Ammon's horn (tissue), 1 donor: Measurements from ENCODE around the gene IMMP1L.
A peak's percentile ranks its signal among the peaks of the same experiment; 100 is the strongest.

Experiments used
- DNase-seq: peaks from one replicate; pipeline ENCODE4 v3.0.0-alpha.2; 2016; ENCODE audit warnings: low spot score

IMMP1L gene

DNA sequence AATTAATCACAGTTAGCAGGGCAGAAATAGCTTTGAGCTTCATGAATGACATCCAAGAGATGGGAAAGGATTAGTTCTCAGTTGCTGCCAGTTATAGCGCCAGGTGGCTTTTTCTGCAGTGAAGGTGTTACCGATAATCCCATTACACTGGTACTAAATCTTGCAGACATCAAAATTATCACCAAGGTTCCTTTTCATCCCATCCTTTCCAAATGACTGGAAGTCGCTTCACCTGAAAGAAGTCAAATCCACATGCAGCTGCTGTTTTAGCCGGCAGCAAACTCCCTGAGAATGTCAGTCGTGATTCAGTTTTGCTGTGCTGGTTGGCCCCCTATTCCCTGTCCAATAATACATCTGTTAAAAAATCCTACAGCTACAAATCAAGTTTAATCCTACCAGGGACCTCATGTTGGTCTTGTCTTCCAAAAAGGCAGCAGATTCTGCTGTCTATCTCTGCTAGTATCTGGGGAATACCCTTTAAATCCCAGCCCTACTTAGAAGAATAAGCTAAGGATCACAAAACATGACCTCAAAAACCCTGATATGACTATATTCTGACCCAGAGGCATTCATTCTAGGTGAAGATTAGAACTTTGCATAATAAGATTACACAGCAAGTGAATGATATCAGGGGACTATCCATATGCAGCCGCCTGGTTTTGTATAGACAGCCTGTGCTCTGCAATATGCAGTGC lies 31.7 kb downstream of the IMMP1L start:
- DNase-seq, result no peak

DNA sequence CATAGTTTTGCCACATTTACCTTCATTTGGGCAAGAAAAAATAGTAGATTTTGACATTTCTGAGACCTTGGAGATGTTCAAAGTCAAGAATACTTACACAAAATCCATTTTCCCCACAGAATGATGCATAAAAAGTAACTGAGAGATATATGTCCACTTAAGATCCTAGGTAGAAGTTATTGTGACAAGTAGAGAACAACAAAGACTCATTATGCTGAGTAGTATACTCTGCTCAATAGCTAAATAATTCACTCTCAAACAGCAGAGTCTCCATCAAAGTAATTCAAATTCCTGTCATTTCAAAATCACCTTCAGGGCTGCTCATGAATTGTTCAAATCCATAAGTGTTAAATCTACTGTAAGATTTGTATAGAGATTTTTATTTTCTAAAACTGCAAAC lies 35.3 kb downstream of the IMMP1L start:
- DNase-seq, result no peak

- no peak for DNase-seq
Measured at GRCh38 chr11:31464436-31464835, 45.0 kb downstream of the IMMP1L start.

DNA sequence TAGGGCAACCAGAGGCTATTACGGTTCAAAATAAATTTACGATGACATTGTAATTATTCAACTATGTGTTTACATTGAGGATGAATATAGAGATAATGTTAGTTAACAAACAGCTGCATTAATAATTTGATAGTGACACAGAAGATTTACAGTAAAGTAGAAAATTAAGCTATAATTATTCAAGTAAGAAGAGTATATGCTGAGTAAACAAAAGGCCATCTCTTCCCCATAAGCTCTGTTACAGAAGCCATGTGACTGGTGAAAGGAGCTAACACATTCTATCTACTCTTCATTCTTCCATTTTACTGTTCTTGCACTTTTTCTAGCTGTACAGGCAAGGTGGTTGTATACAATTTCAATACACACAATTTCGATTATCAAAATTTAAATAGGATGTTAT lies 54.2 kb downstream of the IMMP1L start:
- DNase-seq, result no peak

- no peak for DNase-seq
Measured at GRCh38 chr11:31450841-31451240, 58.6 kb downstream of the IMMP1L start.

- DNase-seq, result no peak
Measured at GRCh38 chr11:31449040-31449439, 60.4 kb downstream of the IMMP1L start.

DNA sequence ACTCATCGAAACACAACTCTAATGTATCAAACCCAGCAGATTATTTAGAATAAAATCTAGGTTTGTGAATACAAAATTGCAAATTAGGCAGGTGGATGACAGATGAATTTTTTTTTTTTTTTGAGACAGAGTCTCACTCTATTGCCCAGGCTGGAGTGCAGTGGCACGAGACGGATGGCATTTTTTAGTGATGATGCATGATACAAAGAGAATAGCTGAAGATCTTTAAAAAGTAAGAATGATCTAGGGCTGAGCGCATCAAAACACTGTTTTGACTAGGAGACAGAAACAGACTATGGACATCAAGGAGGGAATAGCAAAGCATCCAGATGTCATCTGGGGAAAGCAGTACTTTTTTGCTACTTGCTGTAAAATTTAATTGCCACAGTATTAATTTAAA lies 63.8 kb downstream of the IMMP1L start:
- no peak for DNase-seq

DNA sequence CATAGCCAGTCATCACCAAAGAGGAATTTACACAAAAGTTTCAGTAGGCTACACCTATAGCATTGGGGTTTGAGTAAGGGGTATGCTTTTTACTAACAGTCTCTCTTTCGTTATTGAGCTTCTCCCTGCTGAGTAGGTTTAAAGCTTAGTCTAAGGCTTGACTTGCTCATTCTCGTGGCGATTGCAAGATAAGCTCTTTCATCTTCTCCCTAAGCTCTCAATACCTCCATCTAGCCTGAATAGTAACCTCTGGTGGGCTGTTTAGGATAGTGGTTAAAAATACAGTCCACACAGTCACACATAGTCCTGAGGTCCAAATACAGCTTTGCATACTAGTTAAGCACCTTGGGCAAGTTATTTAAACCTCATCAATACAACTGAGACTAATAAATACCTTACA lies 65.6 kb downstream of the IMMP1L start:
- DNase-seq, result no peak

DNA sequence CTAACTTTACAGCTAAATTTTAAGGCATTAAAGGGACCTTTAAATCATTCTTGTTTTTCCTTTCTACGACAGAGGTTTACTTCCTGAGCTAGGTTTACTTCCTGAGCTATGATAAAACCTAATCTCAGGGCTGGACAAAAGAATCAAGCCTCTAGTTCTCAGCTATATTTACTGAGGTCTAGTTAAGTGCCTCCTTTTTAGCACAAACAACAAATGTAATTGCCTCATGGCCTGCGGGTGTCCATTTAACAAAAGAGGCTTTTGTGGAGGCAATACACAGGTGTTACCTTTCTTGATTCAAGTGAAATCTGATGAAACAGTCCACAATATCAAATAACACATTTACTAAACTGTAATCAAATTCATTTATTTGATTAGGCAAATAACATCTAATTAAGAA lies 67.3 kb downstream of the IMMP1L start:
- no peak for DNase-seq

- DNase-seq, result no peak
Measured at GRCh38 chr11:31441296-31441695, 68.1 kb downstream of the IMMP1L start.

DNA sequence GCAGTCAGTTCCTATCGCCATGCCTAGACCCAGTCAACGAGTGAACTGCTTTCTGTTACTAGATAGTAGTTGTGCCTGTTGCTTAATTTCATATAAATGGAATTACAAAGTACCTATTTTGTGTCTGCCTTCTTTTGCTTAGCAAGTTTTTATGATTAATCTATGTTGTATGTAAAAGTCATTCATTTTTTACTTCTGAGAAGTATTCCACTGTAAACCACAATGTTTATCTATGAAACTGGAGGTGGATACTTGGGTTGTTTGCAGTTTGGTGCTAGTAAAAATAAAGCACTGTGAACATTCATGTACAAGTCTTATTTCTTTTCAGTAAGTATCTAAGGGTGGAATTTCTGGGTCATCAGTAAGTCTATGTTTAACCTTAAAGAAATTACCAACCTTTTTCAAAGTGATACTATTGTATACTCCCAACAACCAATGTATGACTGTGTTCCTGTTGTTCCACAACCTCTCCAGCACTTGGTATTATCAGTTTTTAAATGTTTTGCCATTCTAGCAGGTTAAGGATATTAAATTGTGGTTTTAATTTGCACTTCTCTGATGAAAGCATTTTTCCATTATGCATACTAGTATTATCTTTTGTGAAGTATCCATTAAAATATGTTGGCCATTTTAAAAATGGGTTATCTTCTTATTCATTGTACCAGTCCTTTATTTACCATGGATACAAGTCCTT lies 71.5 kb downstream of the IMMP1L start:
- no peak for DNase-seq

- no peak for DNase-seq
Measured at GRCh38 chr11:31433851-31434250, 75.6 kb downstream of the IMMP1L start.

- no peak for DNase-seq
Measured at GRCh38 chr11:31424652-31425051, 84.8 kb downstream of the IMMP1L start.

GRCh38 chr11:31422703-31423102 lies 86.7 kb downstream of the IMMP1L start:
- DNase-seq, result no peak

GRCh38 chr11:31421820-31422219 lies 87.6 kb downstream of the IMMP1L start:
- DNase-seq, result peak; percentile 5

DNA sequence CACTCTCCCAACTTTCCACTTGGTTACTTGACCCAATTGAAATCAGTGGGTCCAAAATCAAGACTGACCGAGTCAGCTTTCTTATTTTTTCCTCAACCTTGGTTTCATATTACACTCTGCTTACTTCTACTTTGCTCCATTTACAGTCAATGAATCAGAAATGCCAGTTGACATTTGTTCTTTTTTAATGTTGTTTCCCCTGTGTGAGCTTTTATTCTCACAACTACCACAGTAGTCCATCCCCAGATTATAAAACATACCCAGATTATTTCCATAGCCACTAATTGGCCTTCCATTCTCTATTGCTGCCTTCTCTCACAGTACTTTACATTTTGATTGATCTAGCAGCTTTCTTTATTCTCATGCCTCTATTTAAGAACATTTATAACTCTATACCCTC lies 89.8 kb downstream of the IMMP1L start:
- DNase-seq, result no peak

- no peak for DNase-seq
Measured at GRCh38 chr11:31419138-31419537, 90.3 kb downstream of the IMMP1L start.

GRCh38 chr11:31417816-31418215 lies 91.6 kb downstream of the IMMP1L start:
- no peak for DNase-seq

- no peak for DNase-seq
Measured at GRCh38 chr11:31417357-31417756, 92.1 kb downstream of the IMMP1L start.

GRCh38 chr11:31415435-31415834 lies 94.0 kb downstream of the IMMP1L start:
- no peak for DNase-seq

DNA sequence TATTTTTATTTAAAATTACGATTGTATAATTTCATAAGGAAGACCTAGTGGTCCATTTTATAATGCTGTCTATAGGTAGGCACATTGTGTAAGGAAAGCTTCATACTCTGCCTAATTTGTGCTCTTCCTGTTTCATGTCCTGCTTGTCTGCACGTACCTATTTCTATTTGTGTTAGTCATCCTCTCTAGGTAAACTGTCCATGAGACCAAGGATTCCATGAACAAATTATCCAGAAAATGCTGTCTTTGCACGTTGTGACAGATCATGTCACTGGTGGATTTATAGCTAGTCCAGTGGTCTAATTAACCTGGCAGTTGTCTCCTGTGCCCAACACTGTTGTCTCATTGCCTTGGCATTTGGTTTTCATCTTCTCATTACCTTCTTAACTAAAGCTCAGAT lies 95.1 kb downstream of the IMMP1L start:
- DNase-seq, result no peak

GRCh38 chr11:31412946-31413345 lies 96.5 kb downstream of the IMMP1L start:
- DNase-seq, result no peak

- DNase-seq, result no peak
Measured at GRCh38 chr11:31408201-31408600, 101.2 kb downstream of the IMMP1L start.

- no peak for DNase-seq
Measured at GRCh38 chr11:31404614-31405013, 104.8 kb downstream of the IMMP1L start.
